K562 (cell line): ENCODE data around the gene RASL11A. TPM values are rescaled to one million over a fixed set of nuclear protein-coding genes. Genes with fewer than 3 reads are reported as not detected.
A peak's percentile ranks its signal among the peaks of the same experiment; 100 is the strongest.

Experiments
- ATAC-seq: fragments of 200-7000 bp; cut with Tn5 transposase; 3 replicates; pipeline ENCODE4 v1.9.1; 2020; ENCODE audit warnings: moderate library complexity
- BruUV-seq: library from RNA; stranded (reverse); fragments of 400-500 nt; replicated peaks from 2 replicates; lab custom pipeline; 2021; lab: Mats Ljungman, UMichigan
- CTCF ChIA-PET: fragments of 300-600 bp; formaldehyde crosslinking; extraction: SDS; loops from one replicate; lab custom pipeline; 2021; ENCODE audit warnings: low intra/inter-chr PET ratio; lab: Yijun Ruan, JAX
- POLR2A ChIA-PET: fragments of 300-600, 350-650 bp; sonication (Branson Sonifier 250); formaldehyde crosslinking; extraction: SDS; loops from one replicate; lab custom pipeline; 2021; ENCODE audit warnings: antibody characterized with exemption, inconsistent platforms; lab: Yijun Ruan, JAX
- DNase-seq, 4 experiments: peaks; one replicate each; pipeline versions ENCODE4 v3.0.0 to v3.0.0-alpha.2; 2011 to 2018; ENCODE audit warnings: low spot score in 3 of 4, mixed read lengths in 3 of 4; ENCODE audit errors: extremely low read depth in 1 of 4
- FAIRE-seq: peaks from 2 replicates; lab custom pipeline; 2011; peaks lifted over from hg19 to GRCh38; lab: Jason Lieb, UNC
- H2AFZ ChIP-seq: 2 replicates; pipeline ENCODE4 v1.6.0; 2011; ENCODE audit warnings: low read depth, low read length, control low read depth, inconsistent platforms
- H3K27ac ChIP-seq: fragments of 200-600 bp; 3 replicates; pipeline ENCODE4 v1.8.0; 2011; ENCODE audit warnings: low read depth, mild to moderate bottlenecking, control low read depth, inconsistent platforms, low read length, moderate library complexity, mixed read lengths; ENCODE audit errors: extremely low read depth
- H3K27me3 ChIP-seq, 2 experiments: fragments of 300-600 bp in 1 of 2; 2 replicates in 1 of 2; 3 replicates in 1 of 2; pipeline versions ENCODE4 v1.6.0 to v1.8.0; 2011; ENCODE audit warnings: inconsistent platforms in 2 of 2, low read length in 2 of 2, mild to moderate bottlenecking in 1 of 2, mixed read lengths in 1 of 2, moderate library complexity in 1 of 2; ENCODE audit not compliant: control insufficient read depth in 2 of 2, insufficient read depth in 2 of 2
- H3K36me3 ChIP-seq: fragments of 300-600 bp; 3 replicates; pipeline ENCODE4 v1.8.0; 2011; ENCODE audit warnings: mild to moderate bottlenecking, low read length, inconsistent platforms; ENCODE audit not compliant: control insufficient read depth, insufficient read depth
- H3K4me1 ChIP-seq, 2 experiments: fragments of 200-600 bp in 1 of 2; replicated peaks in 1 of 2; 2 replicates in 1 of 2; 3 replicates in 1 of 2; pipeline versions ENCODE4 v1.5.1 to v1.8.0; 2011; ENCODE audit warnings: inconsistent platforms in 2 of 2, low read length in 2 of 2, mild to moderate bottlenecking in 1 of 2, mixed read lengths in 1 of 2, moderate library complexity in 1 of 2; ENCODE audit not compliant: control insufficient read depth in 2 of 2, insufficient read depth in 2 of 2
- H3K4me2 ChIP-seq: 2 replicates; pipeline ENCODE4 v1.6.1; 2011; ENCODE audit warnings: low read length, control low read depth, inconsistent platforms, mixed read lengths; ENCODE audit not compliant: insufficient read depth
- H3K4me3 ChIP-seq: fragments of 200-600 bp; sonication (generic), shearing (Covaris generic); 2 replicates; pipeline ENCODE4 v1.5.1; 2016; ENCODE audit warnings: control low read depth, inconsistent platforms
- H3K79me2 ChIP-seq: fragments of 200-600 bp; 3 replicates; pipeline ENCODE4 v1.8.0; 2011; ENCODE audit warnings: low read length, inconsistent platforms; ENCODE audit not compliant: control insufficient read depth, insufficient read depth
- H3K9ac ChIP-seq, 2 experiments: 2 replicates each; pipeline versions ENCODE4 v1.6.0 to v1.6.1; 2011; ENCODE audit warnings: low read depth in 2 of 2, low read length in 2 of 2, control low read depth in 1 of 2, inconsistent platforms in 1 of 2, mild to moderate bottlenecking in 1 of 2, mixed read lengths in 1 of 2; ENCODE audit not compliant: insufficient read depth in 1 of 2
- H3K9me1 ChIP-seq: one replicate; pipeline ENCODE4 v1.6.0; 2011; ENCODE audit warnings: inconsistent platforms, mild to moderate bottlenecking, low read length, moderate library complexity; ENCODE audit not compliant: control insufficient read depth, insufficient read depth
- H3K9me3 ChIP-seq: replicated peaks from 2 replicates; pipeline ENCODE4 v1.5.1; 2011; ENCODE audit warnings: low read depth, low read length, inconsistent platforms; ENCODE audit not compliant: control insufficient read depth, insufficient read depth
- H4K20me1 ChIP-seq: replicated peaks from 2 replicates; pipeline ENCODE4 v1.6.1; 2011; ENCODE audit warnings: low read length, inconsistent platforms, mixed read lengths; ENCODE audit not compliant: control insufficient read depth, insufficient read depth
- ARID3B ChIP-seq: fragments of 250-450 bp; sonication (Bioruptor Pico); IDR thresholded peaks from 2 replicates; pipeline ENCODE4 v1.4.0; 2020; ENCODE audit warnings: borderline replicate concordance
- CBX5 ChIP-seq: IDR thresholded peaks from 2 replicates; pipeline ENCODE4 v1.6.1; 2014; ENCODE audit warnings: low read depth, borderline replicate concordance
- LCOR ChIP-seq: sonication (generic); formaldehyde crosslinking; IDR thresholded peaks from 2 replicates; pipeline ENCODE4 v1.8.0; 2022; ENCODE audit warnings: mild to moderate bottlenecking, missing genetic modification reagents
- NKRF ChIP-seq: fragments of 450-650 bp; IDR thresholded peaks from 2 replicates; pipeline ENCODE4 v1.6.1; 2016; ENCODE audit warnings: borderline replicate concordance
- POLR2B ChIP-seq: fragments of 450-650 bp; IDR thresholded peaks from 2 replicates; pipeline ENCODE4 v1.6.1; 2018; ENCODE audit warnings: low read depth; ENCODE audit not compliant: partially characterized antibody
- RBM22 ChIP-seq: fragments of 200-400 bp; formaldehyde crosslinking; IDR thresholded peaks from 2 replicates; pipeline ENCODE4 v1.6.1; 2018; ENCODE audit warnings: low read length, low read depth; ENCODE audit not compliant: poor library complexity, severe bottlenecking
- WGBS: fragments of 100-300 bp; shearing (Covaris generic); methylation state at CpG from one replicate; pipeline ENCODE4 v1.1.6; 2016; ENCODE audit warnings: low coverage, mixed read lengths; ENCODE audit not compliant: insufficient coverage; ENCODE audit errors: missing lambda C conversion rate; 5-methylcytosine and 5-hydroxymethylcytosine counted together
- in situ Hi-C: fragments of 300-500 bp; cut with MboI; formaldehyde crosslinking; loops from 4 replicates; pipeline ENCODE4 v1.15.0; 2018; ENCODE audit warnings: inconsistent platforms, mixed read lengths
- intact Hi-C: fragments of 100-400 bp; cut with micrococcal nuclease; formaldehyde crosslinking; loops from 2 replicates; pipeline ENCODE4 v1.14.2; 2022
- polyA plus RNA-seq, 8 experiments: library from polyadenylated mRNA; depleted of rRNA in 4 of 8; stranded (reverse) in 5 of 8; unstranded in 3 of 8; fragments of >200 nt; fragmentation: Nextera tagmentation in 2 of 8; fragmentation: Illumina TruSeq in 1 of 8; extraction: Ambion mirVana in 2 of 8; extraction: Trizol in 1 of 8; gene quantifications; 2 replicates each; pipeline versions ENCODE4 v1.2.1 to v1.2.3, GENCODE V29; 2011 to 2014; ENCODE audit warnings: inconsistent platforms in 1 of 8, missing spikeins in 1 of 8
- total RNA-seq, 7 experiments: library from RNA; depleted of rRNA in 6 of 7; stranded (reverse); fragments of >200 nt in 6 of 7; fragmentation: Illumina TruSeq in 2 of 7; extraction: Trizol in 2 of 7; gene quantifications; 2 replicates each; pipeline versions ENCODE4 v1.2.1 to v1.2.3, GENCODE V29; 2011 to 2021; ENCODE audit warnings: low replicate concordance in 1 of 7

RASL11A gene
- total and polyA plus RNA-seq, 9 of the 15 experiments (the other 6 are each of a cell fraction or from before 2014, with no cell fraction given), result 0.11 to 2.2 (median 1.5) TPM; not detected in 1

GRCh38 chr13:27258637-27259386 is 11.8 kb upstream of the RASL11A start:
- H3K4me3 ChIP-seq, result no peak overlapping the region
- H2AFZ ChIP-seq, result no peak overlapping the region
- H3K27ac ChIP-seq, result peak overlapping the region; percentile 60; the same call in 1 of the 3 replicates
- H3K79me2 ChIP-seq, result peaks cover 21% of the 10 kb centered on the region
- no TSS peak for BruUV-seq
- no peaks in the 10 kb centered on the region for H3K9me1 ChIP-seq
- in situ Hi-C loops (no loop called here), intact Hi-C loops (no loop called here)
- no peak overlapping the region for H3K9ac ChIP-seq
- H4K20me1 ChIP-seq, result peaks cover 11% of the 10 kb centered on the region; the same call in 1 of the 2 replicates
- H3K4me1 ChIP-seq, result peaks cover 0 to 7% of the 10 kb centered on the region in 2 experiments; a peak in 4 of 5 replicates
- no peak overlapping the region for H3K4me2 ChIP-seq
- H3K9me3 ChIP-seq, result no peaks in the 10 kb centered on the region
- ATAC-seq, result peak; percentile 23
- ChIA-PET POLR2A (interaction anchor here (0.5 to 1.2 kb wide), 4 partner anchors 12 to 90 kb away, joined by 3 to 4 read pairs (median 3); partner anchors contain the start of gene RASL11A), CTCF (no interaction called here)
- 73% methylated on average over 5 of the region's 5 CpGs for WGBS
- no peak for DNase-seq
- TF ChIP-seq RBM22 (peak; percentile 39), LCOR (CRISPR knock-in tag) (no peak), POLR2B (peak; percentile 31), ARID3B (CRISPR knock-in tag) (no peak), NKRF (no peak), CBX5 (no peak)
- no peaks in the 10 kb centered on the region for H3K27me3 ChIP-seq
- H3K36me3 ChIP-seq, result peaks cover 56% of the 10 kb centered on the region
- FAIRE-seq, result no peak
